ENCODE data around the gene FKBP4.
A peak's percentile ranks its signal among the peaks of the same experiment; 100 is the strongest.

The FKBP4 gene

GRCh38 chr12:2801044-2801783, 6.4 kb downstream of the FKBP4 start:
- DNase-seq (ENCODE audit: insufficient read length) (no peak), FAIRE-seq (no peak)
- TF ChIP-seq POLR2AphosphoS5 (IDR thresholded peaks at IDR 0.05; ENCODE audit: low read depth, low read length): no peak
- no peak for TF ChIP-seq TAF1 (IDR thresholded peaks at IDR 0.05; ENCODE audit: borderline replicate concordance, low read depth, low read length)
- no peak for TF ChIP-seq POLR2A (IDR thresholded peaks at IDR 0.05; ENCODE audit: low read depth, low read length)

GRCh38 chr12:2803635-2804392, 9.0 kb downstream of the FKBP4 start:
- peak; percentile 77 for FAIRE-seq
- no peak for DNase-seq (ENCODE audit: insufficient read length)
- TF ChIP-seq POLR2AphosphoS5 (IDR thresholded peaks at IDR 0.05; ENCODE audit: low read depth, low read length): no peak
- TF ChIP-seq TAF1 (IDR thresholded peaks at IDR 0.05; ENCODE audit: borderline replicate concordance, low read depth, low read length): no peak
- no peak for TF ChIP-seq POLR2A (IDR thresholded peaks at IDR 0.05; ENCODE audit: low read depth, low read length)

- peak; percentile 21 for FAIRE-seq
- no peak for DNase-seq (ENCODE audit: insufficient read length)
Measured at GRCh38 chr12:2804393-2805142, 9.8 kb downstream of the FKBP4 start.

GRCh38 chr12:2805143-2805520, 10.4 kb downstream of the FKBP4 start:
- FAIRE-seq: no peak
- DNase-seq (ENCODE audit: insufficient read length): no peak
- TF ChIP-seq TAF1 (IDR thresholded peaks at IDR 0.05; ENCODE audit: borderline replicate concordance, low read depth, low read length): no peak
- TF ChIP-seq POLR2A (IDR thresholded peaks at IDR 0.05; ENCODE audit: low read depth, low read length): no peak
- TF ChIP-seq POLR2AphosphoS5 (IDR thresholded peaks at IDR 0.05; ENCODE audit: low read depth, low read length): no peak

More at GRCh38 chr12:2804393-2805142, 9.8 kb downstream of the FKBP4 start:
- TF ChIP-seq POLR2AphosphoS5 (IDR thresholded peaks at IDR 0.05; ENCODE audit: low read depth, low read length) (no peak), POLR2A (IDR thresholded peaks at IDR 0.05; ENCODE audit: low read depth, low read length) (no peak; the same call in 1 of the 2 replicates), TAF1 (IDR thresholded peaks at IDR 0.05; ENCODE audit: borderline replicate concordance, low read depth, low read length) (no peak)

GRCh38 chr12:2806700-2807099, 11.9 kb downstream of the FKBP4 start:
- DNase-seq (ENCODE audit: insufficient read length) (no peak), FAIRE-seq (no peak)
- TF ChIP-seq POLR2AphosphoS5 (IDR thresholded peaks at IDR 0.05; ENCODE audit: low read depth, low read length): no peak
- TF ChIP-seq POLR2A (IDR thresholded peaks at IDR 0.05; ENCODE audit: low read depth, low read length): no peak
- TF ChIP-seq TAF1 (IDR thresholded peaks at IDR 0.05; ENCODE audit: borderline replicate concordance, low read depth, low read length): no peak

- DNase-seq (ENCODE audit: insufficient read length) (no peak), FAIRE-seq (no peak)
- TF ChIP-seq TAF1 (IDR thresholded peaks at IDR 0.05; ENCODE audit: borderline replicate concordance, low read depth, low read length): no peak
- no peak for TF ChIP-seq POLR2AphosphoS5 (IDR thresholded peaks at IDR 0.05; ENCODE audit: low read depth, low read length)
- TF ChIP-seq POLR2A (IDR thresholded peaks at IDR 0.05; ENCODE audit: low read depth, low read length): no peak
Measured at GRCh38 chr12:2811801-2812200, 17.0 kb downstream of the FKBP4 start.

GRCh38 chr12:2812290-2813213, 17.8 kb downstream of the FKBP4 start, which contains the start of gene ITFG2:
Gene ITFG2, plus strand, starts transcription at chr12:2812668. Its CDS starts 93 bp downstream, at chr12:2812761.
- FAIRE-seq (peak; percentile 97), DNase-seq (ENCODE audit: insufficient read length) (peak; percentile 87)
- TF ChIP-seq POLR2AphosphoS5 (IDR thresholded peaks at IDR 0.05; ENCODE audit: low read depth, low read length): peak; percentile 99
- peak; percentile 77 for TF ChIP-seq TAF1 (IDR thresholded peaks at IDR 0.05; ENCODE audit: borderline replicate concordance, low read depth, low read length)
- TF ChIP-seq POLR2A (IDR thresholded peaks at IDR 0.05; ENCODE audit: low read depth, low read length): peak; percentile 99

- DNase-seq (ENCODE audit: insufficient read length) (no peak), FAIRE-seq (peak; percentile 33)
- no peak for TF ChIP-seq POLR2AphosphoS5 (IDR thresholded peaks at IDR 0.05; ENCODE audit: low read depth, low read length)
- TF ChIP-seq POLR2A (IDR thresholded peaks at IDR 0.05; ENCODE audit: low read depth, low read length): no peak
- no peak for TF ChIP-seq TAF1 (IDR thresholded peaks at IDR 0.05; ENCODE audit: borderline replicate concordance, low read depth, low read length)
Measured at GRCh38 chr12:2813214-2814185, 18.7 kb downstream of the FKBP4 start.

- FAIRE-seq (no peak), DNase-seq (ENCODE audit: insufficient read length) (no peak)
- no peak for TF ChIP-seq POLR2AphosphoS5 (IDR thresholded peaks at IDR 0.05; ENCODE audit: low read depth, low read length)
- TF ChIP-seq TAF1 (IDR thresholded peaks at IDR 0.05; ENCODE audit: borderline replicate concordance, low read depth, low read length): no peak
- no peak for TF ChIP-seq POLR2A (IDR thresholded peaks at IDR 0.05; ENCODE audit: low read depth, low read length)
Measured at GRCh38 chr12:2819810-2820209, 25.0 kb downstream of the FKBP4 start.

Data from GM12892 (cell line).